Tibial nerve (tissue), 4 donors: ENCODE results near the gene CPLANE2. TPM values are rescaled to one million over a fixed set of nuclear protein-coding genes. Genes with fewer than 3 reads are reported as not detected.
A peak's percentile ranks its signal among the peaks of the same experiment; 100 is the strongest.
"Not testable (repeated sequence)": the region's sequence is repeated elsewhere in the genome, so short reads cannot be mapped to it uniquely, and the experiment has no call there.

Experiments
- DNase-seq, 2 donors: peaks; one replicate each; pipeline ENCODE4 v3.0.0-alpha.2; 2019; ENCODE audit warnings: low spot score in 2 of 2
- H3K27ac ChIP-seq, 4 donors: fragments of 200-600 bp; sonication (generic) in 3 of 4; one replicate each; pipeline ENCODE4 v1.5.1; 2017 to 2019; ENCODE audit warnings: mild to moderate bottlenecking in 1 of 4
- H3K27me3 ChIP-seq, 2 donors: fragments of 200-600 bp; sonication (generic) in 1 of 2; one replicate each; pipeline versions ENCODE4 v1.5.1 to v1.6.0; 2017 to 2019
- H3K36me3 ChIP-seq, 3 donors: fragments of 200-600 bp; sonication (generic); one replicate each; pipeline ENCODE4 v1.5.1; 2018 to 2019
- H3K4me1 ChIP-seq, 4 donors: fragments of 200-600 bp; sonication (generic) in 3 of 4; one replicate each; pipeline ENCODE4 v1.5.1; 2017 to 2019
- H3K4me3 ChIP-seq, 4 donors: fragments of 200-600 bp; sonication (generic) in 3 of 4; one replicate each; pipeline ENCODE4 v1.5.1; 2017 to 2019; ENCODE audit warnings: mild to moderate bottlenecking in 1 of 4, moderate library complexity in 1 of 4
- H3K9me3 ChIP-seq, 4 donors: fragments of 200-600 bp; sonication (generic) in 3 of 4; one replicate each; pipeline ENCODE4 v1.5.1; 2017 to 2019
- EP300 ChIP-seq, 2 donors: sonication (generic); formaldehyde crosslinking; IDR thresholded peaks; one replicate each; pipeline ENCODE4 v1.6.1; 2017; ENCODE audit warnings: antibody characterized with exemption in 2 of 2, mild to moderate bottlenecking in 1 of 2
- POLR2A ChIP-seq, 2 donors: fragments of 450-650 bp; IDR thresholded peaks; one replicate each; pipeline ENCODE4 v1.6.1; 2017; ENCODE audit warnings: antibody characterized with exemption in 2 of 2, mild to moderate bottlenecking in 2 of 2, moderate library complexity in 2 of 2
- WGBS, 2 donors: methylation state at CpG; one replicate each; pipeline ENCODE4 v1.1.5; 2018; 5-methylcytosine and 5-hydroxymethylcytosine counted together
- total RNA-seq, 4 donors: library from RNA; depleted of rRNA; stranded (reverse); fragments of >200 nt; gene quantifications; one replicate each; pipeline ENCODE4 v1.1.0, GENCODE V29; 2016
- TF ChIP-seq, protein P1 (sequence below), 5 experiments: fragments of 200-600 bp in 3 of 5; fragments of 450-650 bp in 2 of 5; sonication (generic) in 3 of 5; IDR thresholded peaks; one replicate each; pipeline ENCODE4 v1.5.1; 2016 to 2019; ENCODE audit warnings: antibody characterized with exemption in 5 of 5, mild to moderate bottlenecking in 3 of 5, moderate library complexity in 2 of 5

CPLANE2 gene
- total RNA-seq, 4 donors from 2014 or later: 3.6 to 14.4 (median 9.6) TPM

GRCh38 chr1:16215882-16216753, 20.9 kb downstream of the CPLANE2 start:
- WGBS, 2 donors: 11 to 13% methylated on average over 28 to 33 of the region's 33 CpGs
- peak; percentile 67 to 79 for DNase-seq
- H3K27ac ChIP-seq: peak overlapping the region in 2 of 4 donors; percentile 72 to 76

GRCh38 chr1:16215240-16215639, 21.7 kb downstream of the CPLANE2 start:
- WGBS, 2 donors: 92 to 96% methylated on average over 14 of the region's 14 CpGs
- not testable (repeated sequence) for H3K27ac ChIP-seq, H3K27me3 ChIP-seq, H3K9me3 ChIP-seq, H3K36me3 ChIP-seq, H3K4me3 ChIP-seq, DNase-seq
- H3K4me1 ChIP-seq: peaks cover 0 to 25% (median 4%) of the 10 kb centered on the region in 4 donors

More at GRCh38 chr1:16215882-16216753, 20.9 kb downstream of the CPLANE2 start:
- no peaks in the 10 kb centered on the region for H3K9me3 ChIP-seq
- no peaks in the 10 kb centered on the region for H3K36me3 ChIP-seq
- peaks cover 0 to 25% (median 4%) of the 10 kb centered on the region in 4 donors for H3K4me1 ChIP-seq
- peak overlapping the region; percentile 31 to 62 (median 41) for H3K4me3 ChIP-seq
- TF ChIP-seq POLR2A (IDR thresholded peaks at IDR 0.05) (no peak), EP300 (IDR thresholded peaks at IDR 0.05) (no peak)
- TF ChIP-seq, protein P1, sequence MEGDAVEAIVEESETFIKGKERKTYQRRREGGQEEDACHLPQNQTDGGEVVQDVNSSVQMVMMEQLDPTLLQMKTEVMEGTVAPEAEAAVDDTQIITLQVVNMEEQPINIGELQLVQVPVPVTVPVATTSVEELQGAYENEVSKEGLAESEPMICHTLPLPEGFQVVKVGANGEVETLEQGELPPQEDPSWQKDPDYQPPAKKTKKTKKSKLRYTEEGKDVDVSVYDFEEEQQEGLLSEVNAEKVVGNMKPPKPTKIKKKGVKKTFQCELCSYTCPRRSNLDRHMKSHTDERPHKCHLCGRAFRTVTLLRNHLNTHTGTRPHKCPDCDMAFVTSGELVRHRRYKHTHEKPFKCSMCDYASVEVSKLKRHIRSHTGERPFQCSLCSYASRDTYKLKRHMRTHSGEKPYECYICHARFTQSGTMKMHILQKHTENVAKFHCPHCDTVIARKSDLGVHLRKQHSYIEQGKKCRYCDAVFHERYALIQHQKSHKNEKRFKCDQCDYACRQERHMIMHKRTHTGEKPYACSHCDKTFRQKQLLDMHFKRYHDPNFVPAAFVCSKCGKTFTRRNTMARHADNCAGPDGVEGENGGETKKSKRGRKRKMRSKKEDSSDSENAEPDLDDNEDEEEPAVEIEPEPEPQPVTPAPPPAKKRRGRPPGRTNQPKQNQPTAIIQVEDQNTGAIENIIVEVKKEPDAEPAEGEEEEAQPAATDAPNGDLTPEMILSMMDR (IDR thresholded peaks at IDR 0.05): no peak
- H3K27me3 ChIP-seq: no peaks in the 10 kb centered on the region

- WGBS, 2 donors: 88 to 93% methylated on average over 3 of the region's 3 CpGs
- not testable (repeated sequence) for H3K36me3 ChIP-seq, H3K4me3 ChIP-seq, DNase-seq, H3K27ac ChIP-seq, H3K27me3 ChIP-seq, H3K9me3 ChIP-seq
- H3K4me1 ChIP-seq: peaks cover 0 to 35% (median 4%) of the 10 kb centered on the region in 4 donors
Measured at GRCh38 chr1:16213544-16213943, 23.4 kb downstream of the CPLANE2 start.

- Histone ChIP-seq H3K9me3 (no peaks in the 10 kb centered on the region), H3K4me1 (peaks cover 0 to 37% (median 4%) of the 10 kb centered on the region in 4 donors), H3K4me3 (no peak overlapping the region), H3K36me3 (no peaks in the 10 kb centered on the region), H3K27ac (no peak overlapping the region), H3K27me3 (no peaks in the 10 kb centered on the region)
- no peak for DNase-seq
- WGBS, 2 donors: 67 to 74% methylated on average over 3 of the region's 3 CpGs
- no peak for TF ChIP-seq POLR2A (IDR thresholded peaks at IDR 0.05)
- TF ChIP-seq, protein P1 (IDR thresholded peaks at IDR 0.05): no peak
- no peak for TF ChIP-seq EP300 (IDR thresholded peaks at IDR 0.05)
Measured at GRCh38 chr1:16213013-16213412, 24.0 kb downstream of the CPLANE2 start.

DNA sequence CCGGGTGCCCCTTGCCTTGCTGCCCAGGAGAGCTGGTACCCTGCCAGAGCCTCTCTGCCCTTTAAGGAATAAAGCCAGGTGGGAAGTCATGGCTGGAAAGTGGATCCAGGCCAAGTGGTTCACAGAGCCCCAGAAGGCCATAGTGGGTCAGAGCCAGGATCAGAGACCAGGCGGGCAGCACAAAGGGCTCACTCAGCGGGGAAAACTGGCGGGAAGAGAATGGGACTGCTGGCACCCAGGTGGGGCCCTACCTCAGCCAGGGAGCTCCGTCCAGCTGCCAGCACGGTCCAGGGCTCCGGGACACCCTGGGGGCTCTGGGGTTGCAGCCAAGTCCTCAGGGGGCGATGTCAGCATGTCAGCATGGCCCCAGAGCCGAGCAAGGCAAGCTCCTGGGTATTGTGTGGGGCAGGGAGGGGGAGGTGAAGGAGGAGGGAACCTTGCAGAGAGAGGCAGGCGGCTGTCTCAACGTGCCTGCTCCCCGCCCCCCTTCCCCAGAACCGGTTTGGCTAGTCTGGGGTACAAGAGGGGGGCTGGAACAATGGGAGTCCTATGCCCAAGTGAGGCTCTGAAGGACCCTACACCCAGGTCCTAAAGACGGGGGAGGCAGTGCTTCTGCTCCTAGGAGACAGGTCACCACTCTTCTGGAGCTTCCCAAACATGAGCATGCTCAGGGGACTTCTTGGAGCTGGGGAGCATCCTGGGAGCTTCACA, 24.6 kb downstream of the CPLANE2 start, which contains the start of gene ARHGEF19:
Gene ARHGEF19 (minus strand): TSS at position 402 of the 711 bp plus-strand sequence. CDS start 3,598 bp downstream, outside the sequence.
- H3K9me3 ChIP-seq: no peaks in the 10 kb centered on the region
- peaks cover 0 to 36% (median 4%) of the 10 kb centered on the region in 4 donors for H3K4me1 ChIP-seq
- TF ChIP-seq EP300 (IDR thresholded peaks at IDR 0.05): no peak
- no peak for TF ChIP-seq POLR2A (IDR thresholded peaks at IDR 0.05)
- TF ChIP-seq, protein P1 (IDR thresholded peaks at IDR 0.05): no peak
- H3K27me3 ChIP-seq: no peaks in the 10 kb centered on the region
- no peak within 1 kb of the TSS for H3K4me3 ChIP-seq
- no peaks in the 10 kb centered on the region for H3K36me3 ChIP-seq
- WGBS, 2 donors: 40 to 43% methylated on average over 10 to 13 of the region's 14 CpGs
- no peak within 1 kb of the TSS for H3K27ac ChIP-seq
- DNase-seq: no peak

GRCh38 chr1:16211824-16212223, 25.2 kb downstream of the CPLANE2 start:
- H3K4me3 ChIP-seq: no peak overlapping the region
- 67 to 92% methylated on average over 6 of the region's 6 CpGs for WGBS, 2 donors
- H3K9me3 ChIP-seq: no peaks in the 10 kb centered on the region
- no peak for DNase-seq
- no peak for TF ChIP-seq POLR2A (IDR thresholded peaks at IDR 0.05)
- TF ChIP-seq, protein P1 (IDR thresholded peaks at IDR 0.05): no peak
- TF ChIP-seq EP300 (IDR thresholded peaks at IDR 0.05): no peak
- no peak overlapping the region for H3K27ac ChIP-seq
- H3K36me3 ChIP-seq: no peaks in the 10 kb centered on the region
- H3K27me3 ChIP-seq: no peaks in the 10 kb centered on the region
- H3K4me1 ChIP-seq: peaks cover 0 to 37% (median 4%) of the 10 kb centered on the region in 4 donors
